NCI-H2227 (cell line): Measurements from ENCODE around the gene MYLK3.

Experiments
- DNase-seq: peaks from one replicate; lab custom pipeline; 2025; ENCODE audit not compliant: unreplicated experiment; lab: John Stamatoyannopoulos, UW

The MYLK3 gene

GRCh38 chr16:46728806-46729205, 19.3 kb downstream of the MYLK3 start:
- DNase-seq = no peak

GRCh38 chr16:46727630-46728029, 20.5 kb downstream of the MYLK3 start:
- DNase-seq = no peak

GRCh38 chr16:46727184-46727583, 21.0 kb downstream of the MYLK3 start:
- no peak for DNase-seq

- DNase-seq = no peak
These were observed 26.3 kb downstream of the MYLK3 start for GRCh38 chr16:46721885-46722284.

- DNase-seq = no peak
These were observed 27.5 kb downstream of the MYLK3 start for GRCh38 chr16:46720619-46721018.

GRCh38 chr16:46719528-46719927, 28.6 kb downstream of the MYLK3 start:
- DNase-seq = no peak

GRCh38 chr16:46718214-46718613, 29.9 kb downstream of the MYLK3 start:
- DNase-seq = no peak

GRCh38 chr16:46717692-46718091, 30.5 kb downstream of the MYLK3 start:
- DNase-seq = no peak

- DNase-seq = no peak
These were observed 32.3 kb downstream of the MYLK3 start for GRCh38 chr16:46715769-46716305.

- no peak for DNase-seq
These were observed 33.1 kb downstream of the MYLK3 start for GRCh38 chr16:46714797-46715591.

- no peak for DNase-seq
These were observed 34.5 kb downstream of the MYLK3 start for GRCh38 chr16:46713634-46714033.

GRCh38 chr16:46712911-46713310, 35.2 kb downstream of the MYLK3 start:
- DNase-seq = no peak

- DNase-seq = no peak
These were observed 36.8 kb downstream of the MYLK3 start for GRCh38 chr16:46711106-46712058.

GRCh38 chr16:46709469-46710005, 38.6 kb downstream of the MYLK3 start:
- DNase-seq = no peak

GRCh38 chr16:46706642-46707041, 41.5 kb downstream of the MYLK3 start:
- DNase-seq = no peak

- no peak for DNase-seq
These were observed 46.1 kb downstream of the MYLK3 start for GRCh38 chr16:46702030-46702429.

- no peak for DNase-seq
These were observed 46.5 kb downstream of the MYLK3 start for GRCh38 chr16:46701615-46702014.

- no peak for DNase-seq
These were observed 48.1 kb downstream of the MYLK3 start for GRCh38 chr16:46700048-46700447.

GRCh38 chr16:46696957-46697356, 51.2 kb downstream of the MYLK3 start:
- DNase-seq = no peak

- no peak for DNase-seq
These were observed 52.2 kb downstream of the MYLK3 start for GRCh38 chr16:46695937-46696336.

GRCh38 chr16:46693598-46693997, 54.5 kb downstream of the MYLK3 start:
- no peak for DNase-seq
